DLD1 (cell line): ENCODE results near the gene SELENOV.

Experiments used
- in situ Hi-C: cut with HindIII; loops from 2 replicates; pipeline ENCODE4 v1.10.0; 2017; ENCODE audit warnings: low sequenced_read_pairs

SELENOV gene

DNA sequence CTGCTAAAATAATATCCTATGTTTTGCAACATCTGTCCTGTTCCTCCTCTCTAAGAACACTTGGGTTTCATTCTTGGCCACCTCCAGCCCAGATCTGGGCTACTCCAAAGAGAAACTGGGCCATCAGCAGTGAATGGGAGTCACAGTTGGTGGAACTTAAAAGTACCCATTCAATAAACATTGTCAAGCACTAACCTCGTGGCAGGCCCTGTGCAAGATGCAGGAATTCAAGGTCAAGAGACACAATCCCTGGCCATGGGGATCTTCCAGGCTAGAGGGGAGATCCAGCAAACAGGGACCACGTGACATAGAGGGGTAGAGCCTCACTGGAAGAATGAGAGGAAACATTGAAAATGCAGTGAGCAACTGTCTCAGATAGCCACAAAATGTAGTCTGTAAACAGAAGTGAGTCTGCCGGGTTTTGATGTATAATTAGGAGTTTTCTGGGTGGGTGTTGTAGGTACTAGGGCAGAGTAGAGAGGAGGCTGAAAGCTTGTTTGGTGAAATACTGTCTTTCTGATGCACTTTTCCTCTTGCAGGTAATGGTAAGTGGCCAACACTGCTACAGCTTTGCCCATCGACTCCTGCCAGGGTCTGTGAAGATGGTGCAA is 39.9 kb downstream of the SELENOV start:
- in situ Hi-C loops, result no loop called here

DNA sequence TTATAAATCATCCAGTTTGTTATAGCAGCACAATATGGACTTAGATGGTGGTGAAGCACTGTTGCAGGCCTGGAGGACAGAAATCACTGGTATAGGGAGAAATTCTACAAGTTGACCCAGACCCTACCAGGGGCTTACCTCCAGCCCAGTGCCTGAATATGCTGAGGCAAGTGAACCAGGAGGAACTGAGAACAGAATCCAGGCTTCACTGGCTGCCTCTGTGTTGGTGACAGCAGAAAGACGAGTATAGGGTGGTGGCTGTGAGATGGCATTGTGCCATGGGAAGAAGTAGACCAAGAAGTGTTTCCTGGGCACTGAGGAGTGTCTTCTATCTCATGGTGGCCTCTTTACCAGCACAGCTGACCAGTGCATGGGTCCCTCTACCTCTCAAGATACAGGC is 40.9 kb downstream of the SELENOV start:
- in situ Hi-C loops, result no loop called here

DNA sequence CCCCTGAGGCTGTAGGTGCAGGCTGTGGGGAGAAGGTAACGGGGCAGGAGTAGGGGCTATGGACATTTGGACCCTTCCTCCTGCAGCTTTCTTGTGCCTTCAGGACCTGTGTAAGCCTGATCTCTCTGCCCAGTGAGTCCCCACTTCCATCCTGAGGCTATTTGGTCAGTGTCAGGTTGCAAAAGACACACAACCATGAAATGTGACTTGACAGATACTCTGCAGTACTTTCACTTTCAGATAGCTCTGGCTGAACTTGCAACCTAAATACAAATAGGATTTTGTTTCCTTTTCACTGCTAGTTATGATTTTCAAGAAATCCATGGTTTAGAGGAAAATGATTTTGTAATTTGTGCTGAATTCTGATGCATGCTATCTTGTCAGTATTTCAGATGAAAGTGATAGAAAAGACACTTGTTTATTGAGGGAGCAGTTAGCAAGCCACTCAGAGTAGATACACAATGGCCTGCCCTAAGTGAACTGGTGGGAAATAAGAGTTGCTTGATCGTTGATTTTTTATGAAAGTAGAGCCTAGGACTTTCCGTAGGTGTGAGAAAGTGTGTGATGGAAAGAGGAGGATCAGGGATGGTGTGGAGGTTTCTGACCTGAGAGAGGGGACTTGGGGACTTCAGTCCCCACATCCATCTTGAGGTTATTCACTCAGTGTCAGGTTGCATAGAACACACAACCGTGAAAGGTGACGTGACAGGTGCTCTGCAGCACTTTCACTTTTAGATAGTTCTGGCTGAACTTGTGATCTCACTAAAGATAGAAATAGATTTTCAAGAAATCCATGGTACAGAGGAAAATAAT is 43.1 kb downstream of the SELENOV start:
- in situ Hi-C loops, result no loop called here

DNA sequence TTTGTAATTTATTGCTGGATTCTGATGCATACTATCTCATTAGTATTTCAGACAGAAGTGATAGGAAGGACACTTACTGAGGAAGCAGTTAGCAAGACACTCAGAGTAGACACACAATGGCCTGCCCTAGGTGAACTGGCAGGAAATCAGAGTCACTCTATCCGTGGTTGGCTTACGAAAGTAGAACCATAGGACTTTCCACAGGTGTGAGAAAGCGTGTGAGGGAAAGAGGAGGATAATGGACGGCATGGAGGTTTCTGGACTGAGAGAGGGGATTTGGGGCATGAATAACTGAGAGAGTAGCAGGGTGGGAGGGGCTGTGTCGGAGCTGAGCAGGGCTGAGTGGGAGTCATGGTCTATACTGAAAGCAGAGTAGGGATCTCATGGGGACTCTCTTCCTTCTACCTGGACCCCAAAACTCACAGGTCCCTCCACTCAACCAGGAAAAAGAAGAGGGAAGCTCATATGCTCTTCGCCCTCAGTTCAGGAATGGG is 43.7 kb downstream of the SELENOV start:
- in situ Hi-C loops, result no loop called here

GRCh38 chr19:39563408-39563807 is 48.5 kb downstream of the SELENOV start:
- in situ Hi-C loops, result no loop called here

DNA sequence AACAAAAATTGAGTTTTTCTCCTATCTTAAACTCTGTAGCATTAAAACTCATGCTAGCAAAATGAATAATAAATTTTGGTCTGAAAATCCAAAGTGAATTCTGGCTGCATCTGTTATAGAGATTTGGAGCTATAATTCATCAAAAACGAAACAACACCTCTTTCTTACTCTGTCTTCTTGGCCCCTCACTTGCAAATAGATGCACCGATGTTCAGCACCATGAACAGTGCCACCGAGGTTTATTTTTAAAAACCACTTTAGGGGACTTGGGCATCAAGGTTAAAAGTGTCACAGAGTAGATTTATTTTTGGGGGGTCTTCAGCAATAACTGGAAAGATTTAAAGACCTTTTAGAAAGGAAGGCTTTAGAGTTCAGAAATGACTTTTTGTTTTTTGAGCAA is 51.1 kb downstream of the SELENOV start:
- in situ Hi-C loops, result no loop called here

DNA sequence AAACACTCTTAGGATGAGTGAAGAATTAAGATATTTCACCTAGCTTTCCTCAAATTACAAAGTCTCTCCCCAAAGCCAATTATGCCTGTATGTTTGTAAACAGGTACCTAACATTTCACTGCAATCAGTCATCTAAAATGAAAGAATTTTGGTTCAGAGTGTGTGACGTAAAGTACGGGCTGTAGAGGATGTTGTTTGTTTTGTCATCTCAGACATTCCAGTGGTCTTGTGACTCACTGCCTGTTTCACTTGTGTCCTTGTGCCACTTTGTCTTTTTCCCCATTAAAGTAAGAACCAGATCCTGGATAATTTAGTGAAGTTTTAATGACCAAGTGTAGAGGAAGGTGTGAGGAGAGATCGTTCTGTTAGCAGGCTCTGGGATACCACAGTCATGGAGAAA is 53.7 kb downstream of the SELENOV start:
- in situ Hi-C loops, result no loop called here
